Measurements from ENCODE around the gene ADGRE1. TPM values are rescaled to one million over a fixed set of nuclear protein-coding genes. Genes with fewer than 3 reads are reported as not detected.

Gene ADGRE1
- total and polyA plus RNA-seq, 4 donors: 0.39 to 16.2 (median 1.8) TPM

DNA sequence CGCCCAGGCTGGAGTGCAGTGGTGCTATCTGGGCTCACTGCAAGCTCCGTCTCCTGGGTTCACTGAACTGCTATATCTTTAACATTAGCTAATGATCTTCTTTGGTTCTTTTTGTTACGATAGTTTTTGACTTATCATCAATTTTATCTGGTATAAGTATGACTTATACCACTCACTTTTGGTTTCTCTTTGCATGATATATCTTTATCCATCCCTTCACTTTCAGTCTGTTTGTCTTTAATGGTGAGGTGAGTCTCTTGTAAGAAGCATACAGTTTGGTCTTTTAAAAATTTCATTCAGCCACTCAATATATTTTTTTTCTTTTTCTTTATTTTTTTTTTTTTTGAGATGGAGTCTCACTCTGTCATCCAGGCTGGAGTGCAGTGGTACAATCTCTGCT, 58.4 kb downstream of the ADGRE1 start (continued):
- TF ChIP-seq, protein P1, sequence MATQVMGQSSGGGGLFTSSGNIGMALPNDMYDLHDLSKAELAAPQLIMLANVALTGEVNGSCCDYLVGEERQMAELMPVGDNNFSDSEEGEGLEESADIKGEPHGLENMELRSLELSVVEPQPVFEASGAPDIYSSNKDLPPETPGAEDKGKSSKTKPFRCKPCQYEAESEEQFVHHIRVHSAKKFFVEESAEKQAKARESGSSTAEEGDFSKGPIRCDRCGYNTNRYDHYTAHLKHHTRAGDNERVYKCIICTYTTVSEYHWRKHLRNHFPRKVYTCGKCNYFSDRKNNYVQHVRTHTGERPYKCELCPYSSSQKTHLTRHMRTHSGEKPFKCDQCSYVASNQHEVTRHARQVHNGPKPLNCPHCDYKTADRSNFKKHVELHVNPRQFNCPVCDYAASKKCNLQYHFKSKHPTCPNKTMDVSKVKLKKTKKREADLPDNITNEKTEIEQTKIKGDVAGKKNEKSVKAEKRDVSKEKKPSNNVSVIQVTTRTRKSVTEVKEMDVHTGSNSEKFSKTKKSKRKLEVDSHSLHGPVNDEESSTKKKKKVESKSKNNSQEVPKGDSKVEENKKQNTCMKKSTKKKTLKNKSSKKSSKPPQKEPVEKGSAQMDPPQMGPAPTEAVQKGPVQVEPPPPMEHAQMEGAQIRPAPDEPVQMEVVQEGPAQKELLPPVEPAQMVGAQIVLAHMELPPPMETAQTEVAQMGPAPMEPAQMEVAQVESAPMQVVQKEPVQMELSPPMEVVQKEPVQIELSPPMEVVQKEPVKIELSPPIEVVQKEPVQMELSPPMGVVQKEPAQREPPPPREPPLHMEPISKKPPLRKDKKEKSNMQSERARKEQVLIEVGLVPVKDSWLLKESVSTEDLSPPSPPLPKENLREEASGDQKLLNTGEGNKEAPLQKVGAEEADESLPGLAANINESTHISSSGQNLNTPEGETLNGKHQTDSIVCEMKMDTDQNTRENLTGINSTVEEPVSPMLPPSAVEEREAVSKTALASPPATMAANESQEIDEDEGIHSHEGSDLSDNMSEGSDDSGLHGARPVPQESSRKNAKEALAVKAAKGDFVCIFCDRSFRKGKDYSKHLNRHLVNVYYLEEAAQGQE (IDR thresholded peaks at IDR 0.05): no peak

DNA sequence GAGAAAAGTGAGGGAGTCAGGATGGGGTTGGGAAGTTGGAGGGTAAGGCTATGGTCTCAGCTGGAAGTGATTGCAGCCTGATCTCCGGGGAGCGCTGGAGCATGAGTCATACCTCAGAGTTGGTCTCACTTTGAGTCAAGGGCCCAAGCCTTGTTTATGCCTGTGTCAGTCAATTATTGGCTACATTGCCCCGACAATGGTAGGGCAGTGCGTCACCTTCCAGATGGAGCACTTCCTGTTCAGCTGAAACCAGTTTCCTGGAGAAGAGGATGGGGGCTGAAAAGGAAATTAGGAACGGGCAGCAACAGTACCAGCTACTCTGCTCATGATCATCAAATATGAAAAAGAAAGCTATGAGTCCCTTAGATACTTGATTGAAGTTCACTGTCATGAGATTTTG, 60.4 kb downstream of the ADGRE1 start:
- no peak overlapping the region for H3K9ac ChIP-seq (ENCODE audit: low read depth in 1 of 2, low read length in 2 of 2)
- H3K9me3 ChIP-seq (ENCODE audit: control insufficient read depth in 4 of 4, low read length in 3 of 4): no peaks in the 10 kb centered on the region
- no peaks in the 10 kb centered on the region for H3K36me3 ChIP-seq (ENCODE audit: control insufficient read depth in 4 of 4, insufficient read depth in 3 of 4, low read depth in 1 of 4, low read length in 3 of 4)
- H3K27ac ChIP-seq (ENCODE audit: low read depth in 1 of 2, low read length in 2 of 2): no peak overlapping the region
- TF ChIP-seq, protein P2, sequence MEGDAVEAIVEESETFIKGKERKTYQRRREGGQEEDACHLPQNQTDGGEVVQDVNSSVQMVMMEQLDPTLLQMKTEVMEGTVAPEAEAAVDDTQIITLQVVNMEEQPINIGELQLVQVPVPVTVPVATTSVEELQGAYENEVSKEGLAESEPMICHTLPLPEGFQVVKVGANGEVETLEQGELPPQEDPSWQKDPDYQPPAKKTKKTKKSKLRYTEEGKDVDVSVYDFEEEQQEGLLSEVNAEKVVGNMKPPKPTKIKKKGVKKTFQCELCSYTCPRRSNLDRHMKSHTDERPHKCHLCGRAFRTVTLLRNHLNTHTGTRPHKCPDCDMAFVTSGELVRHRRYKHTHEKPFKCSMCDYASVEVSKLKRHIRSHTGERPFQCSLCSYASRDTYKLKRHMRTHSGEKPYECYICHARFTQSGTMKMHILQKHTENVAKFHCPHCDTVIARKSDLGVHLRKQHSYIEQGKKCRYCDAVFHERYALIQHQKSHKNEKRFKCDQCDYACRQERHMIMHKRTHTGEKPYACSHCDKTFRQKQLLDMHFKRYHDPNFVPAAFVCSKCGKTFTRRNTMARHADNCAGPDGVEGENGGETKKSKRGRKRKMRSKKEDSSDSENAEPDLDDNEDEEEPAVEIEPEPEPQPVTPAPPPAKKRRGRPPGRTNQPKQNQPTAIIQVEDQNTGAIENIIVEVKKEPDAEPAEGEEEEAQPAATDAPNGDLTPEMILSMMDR (IDR thresholded peaks at IDR 0.05; ENCODE audit: low read depth, low read length, missing input control): no peak
- no peak for TF ChIP-seq EGR1 (IDR thresholded peaks at IDR 0.05; ENCODE audit: low read depth in 2 of 2)
- no peak for TF ChIP-seq FOXA2 (IDR thresholded peaks at IDR 0.05)
- no peak for TF ChIP-seq HNF4A (conservative IDR thresholded peaks at IDR 0.05)
- TF ChIP-seq, protein P3, sequence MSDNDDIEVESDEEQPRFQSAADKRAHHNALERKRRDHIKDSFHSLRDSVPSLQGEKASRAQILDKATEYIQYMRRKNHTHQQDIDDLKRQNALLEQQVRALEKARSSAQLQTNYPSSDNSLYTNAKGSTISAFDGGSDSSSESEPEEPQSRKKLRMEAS (IDR thresholded peaks at IDR 0.05): no peak
- TF ChIP-seq RAD21 (IDR thresholded peaks at IDR 0.05): no peak
- TF ChIP-seq, protein P1 (IDR thresholded peaks at IDR 0.05): no peak
- TF ChIP-seq, protein P4, sequence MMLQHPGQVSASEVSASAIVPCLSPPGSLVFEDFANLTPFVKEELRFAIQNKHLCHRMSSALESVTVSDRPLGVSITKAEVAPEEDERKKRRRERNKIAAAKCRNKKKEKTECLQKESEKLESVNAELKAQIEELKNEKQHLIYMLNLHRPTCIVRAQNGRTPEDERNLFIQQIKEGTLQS (IDR thresholded peaks at IDR 0.05): no peak
- TF ChIP-seq YY1 (IDR thresholded peaks at IDR 0.05): no peak
- no peak for TF ChIP-seq GABPA (IDR thresholded peaks at IDR 0.05 in 1 of 2, conservative IDR thresholded peaks at IDR 0.05 in 1 of 2)
- TF ChIP-seq NR2F2 (IDR thresholded peaks at IDR 0.05): no peak
- no peak for TF ChIP-seq RXRA (IDR thresholded peaks at IDR 0.05)
- TF ChIP-seq FOXA1 (IDR thresholded peaks at IDR 0.05): no peak
- no peak for TF ChIP-seq JUND (IDR thresholded peaks at IDR 0.05)
- no peaks in the 10 kb centered on the region for H3K4me1 ChIP-seq (ENCODE audit: control insufficient read depth in 4 of 4, insufficient read depth in 4 of 4, low read length in 3 of 4)
- WGBS: 49% methylated on average over 5 of the region's 5 CpGs
- no peak for DNase-seq (ENCODE audit: low spot score)
- no peaks in the 10 kb centered on the region for H3K27me3 ChIP-seq (ENCODE audit: control insufficient read depth in 4 of 4, insufficient read depth in 4 of 4, low read length in 3 of 4)
- H3K4me3 ChIP-seq (ENCODE audit: low read depth in 1 of 3, low read length in 3 of 3): no peak overlapping the region
